Measurements from ENCODE around the gene HOMER3. TPM values are rescaled to one million over a fixed set of nuclear protein-coding genes. Genes with fewer than 3 reads are reported as not detected.
"Not testable (repeated sequence)": the region's sequence is repeated elsewhere in the genome, so short reads cannot be mapped to it uniquely, and the experiment has no call there.

HOMER3 gene
- total RNA-seq, 4 donors from 2014 or later: 8.1 to 82.0 (median 12.7) TPM

DNA sequence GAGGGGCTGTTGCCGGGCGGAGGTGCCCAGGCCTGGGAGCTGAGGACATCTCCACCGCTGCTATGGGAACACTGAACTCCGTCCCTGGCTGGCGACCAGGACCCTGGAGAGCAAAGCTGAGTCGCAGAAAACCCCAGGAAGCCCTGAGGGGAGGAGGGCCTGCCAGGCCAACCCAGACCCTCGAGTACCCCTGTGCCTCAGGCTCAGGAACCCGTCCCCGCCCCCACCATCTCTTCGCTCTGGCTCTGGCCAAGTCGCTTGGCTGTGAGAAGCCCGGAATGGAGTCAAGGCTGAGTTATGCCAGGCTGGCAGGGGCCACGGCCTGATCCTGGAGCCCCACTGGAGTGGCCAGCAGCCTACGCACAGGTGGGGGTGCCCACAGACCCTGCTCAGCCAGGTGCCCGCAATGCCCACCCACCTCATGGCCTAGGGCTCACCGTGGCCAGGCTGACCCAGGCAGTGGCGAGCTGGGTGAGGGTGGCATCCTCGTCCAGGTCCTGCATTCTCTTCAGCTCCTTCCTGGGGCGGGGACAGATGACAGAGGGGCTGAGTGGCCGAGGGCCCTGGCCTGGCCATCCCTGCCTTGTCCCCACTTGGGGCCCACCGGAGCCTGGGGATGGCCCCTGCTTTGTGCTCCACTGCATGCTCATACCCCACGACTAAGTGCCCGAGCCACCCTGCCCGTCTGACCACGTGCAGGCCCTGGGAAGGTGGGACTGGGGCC is 36.5 kb downstream of the HOMER3 start:
- Histone ChIP-seq H3K27ac (no peak overlapping the region), H3K4me1 (no peaks in the 10 kb centered on the region), H3K36me3 (peaks cover 0 to 16% (median 3%) of the 10 kb centered on the region in 4 donors), H3K9me3 (no peaks in the 10 kb centered on the region), H3K27me3 (no peaks in the 10 kb centered on the region), H3K4me3 (no peak overlapping the region)
- WGBS, 2 donors (ENCODE audit: low coverage in 1 of 2): 89% methylated on average over 21 of the region's 25 CpGs; no CpG with 5 or more reads in 1 of the 2 donors
- no peak for DNase-seq
- TF ChIP-seq POLR2A (IDR thresholded peaks at IDR 0.05): no peak
- TF ChIP-seq, protein P1, sequence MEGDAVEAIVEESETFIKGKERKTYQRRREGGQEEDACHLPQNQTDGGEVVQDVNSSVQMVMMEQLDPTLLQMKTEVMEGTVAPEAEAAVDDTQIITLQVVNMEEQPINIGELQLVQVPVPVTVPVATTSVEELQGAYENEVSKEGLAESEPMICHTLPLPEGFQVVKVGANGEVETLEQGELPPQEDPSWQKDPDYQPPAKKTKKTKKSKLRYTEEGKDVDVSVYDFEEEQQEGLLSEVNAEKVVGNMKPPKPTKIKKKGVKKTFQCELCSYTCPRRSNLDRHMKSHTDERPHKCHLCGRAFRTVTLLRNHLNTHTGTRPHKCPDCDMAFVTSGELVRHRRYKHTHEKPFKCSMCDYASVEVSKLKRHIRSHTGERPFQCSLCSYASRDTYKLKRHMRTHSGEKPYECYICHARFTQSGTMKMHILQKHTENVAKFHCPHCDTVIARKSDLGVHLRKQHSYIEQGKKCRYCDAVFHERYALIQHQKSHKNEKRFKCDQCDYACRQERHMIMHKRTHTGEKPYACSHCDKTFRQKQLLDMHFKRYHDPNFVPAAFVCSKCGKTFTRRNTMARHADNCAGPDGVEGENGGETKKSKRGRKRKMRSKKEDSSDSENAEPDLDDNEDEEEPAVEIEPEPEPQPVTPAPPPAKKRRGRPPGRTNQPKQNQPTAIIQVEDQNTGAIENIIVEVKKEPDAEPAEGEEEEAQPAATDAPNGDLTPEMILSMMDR (IDR thresholded peaks at IDR 0.05): no peak
- in situ Hi-C loops (cut with MboI; ENCODE audit: low pct_ligation_motif_present in 1 of 4, low pct_unique_long_range_greater_than_20kb in 1 of 4, low sequenced_read_pairs in 3 of 4): no loop called here
- intact Hi-C loops (cut with DNase I; ENCODE audit: low total_unique reads): no loop called here

DNA sequence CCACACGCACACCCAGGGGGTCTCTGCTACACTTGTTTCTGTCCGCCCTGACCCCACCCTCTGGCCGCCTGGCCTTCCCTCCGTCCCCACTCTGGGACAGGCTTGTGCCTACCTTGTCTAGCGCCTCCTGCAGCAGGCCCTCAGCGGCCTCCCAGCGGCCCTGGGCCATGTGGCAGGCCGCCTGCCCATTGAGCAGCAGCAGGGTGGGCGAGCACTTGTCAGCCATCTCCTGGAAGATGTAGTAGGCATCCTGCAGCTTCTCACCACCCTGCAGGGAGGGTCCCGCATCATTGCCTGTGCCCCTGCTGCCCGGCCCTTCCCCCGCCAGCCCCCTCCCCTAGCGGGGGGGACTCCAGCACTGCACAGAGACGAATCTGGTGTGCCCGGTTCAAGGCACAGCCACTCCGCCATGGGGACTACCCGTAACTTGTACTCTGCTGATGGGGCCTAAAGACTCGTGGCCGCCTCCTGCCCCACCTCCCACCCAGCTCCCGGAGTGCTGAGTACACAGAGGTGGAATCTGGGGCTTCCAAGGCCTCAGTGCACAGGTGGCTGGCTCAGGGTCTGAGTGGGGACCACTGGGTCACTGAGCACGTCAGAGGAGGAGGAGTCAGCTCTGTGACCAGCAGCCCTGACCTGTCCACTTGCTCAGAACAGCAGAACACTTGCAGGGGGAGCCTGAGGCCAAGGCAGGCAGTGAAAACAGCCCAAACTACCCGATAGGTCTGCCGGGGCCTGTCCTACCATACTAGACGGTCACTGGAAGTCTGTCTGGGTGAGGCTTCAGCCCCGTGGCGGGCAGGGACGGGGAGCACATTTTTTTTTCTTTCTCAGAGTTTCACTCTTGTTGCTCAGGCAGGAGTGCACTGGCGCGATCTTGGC is 37.6 kb downstream of the HOMER3 start:
- peaks cover 0 to 22% (median 3%) of the 10 kb centered on the region in 4 donors for H3K36me3 ChIP-seq
- H3K27me3 ChIP-seq: no peaks in the 10 kb centered on the region
- no peaks in the 10 kb centered on the region for H3K9me3 ChIP-seq
- H3K27ac ChIP-seq: no peak overlapping the region
- in situ Hi-C loops (cut with MboI; ENCODE audit: low pct_ligation_motif_present in 1 of 4, low pct_unique_long_range_greater_than_20kb in 1 of 4, low sequenced_read_pairs in 3 of 4) (no loop called here), intact Hi-C loops (cut with DNase I; ENCODE audit: low total_unique reads) (no loop called here)
- no peaks in the 10 kb centered on the region for H3K4me1 ChIP-seq
- H3K4me3 ChIP-seq: no peak overlapping the region
- TF ChIP-seq, protein P1 (IDR thresholded peaks at IDR 0.05): no peak
- no peak for TF ChIP-seq POLR2AphosphoS5 (IDR thresholded peaks at IDR 0.05)
- no peak for TF ChIP-seq EP300 (IDR thresholded peaks at IDR 0.05; ENCODE audit: low read depth)
- no peak for TF ChIP-seq POLR2A (IDR thresholded peaks at IDR 0.05)
- 90% methylated on average over 29 of the region's 29 CpGs; no CpG with 5 or more reads in 1 of the 2 donors for WGBS, 2 donors (ENCODE audit: low coverage in 1 of 2)
- DNase-seq: no peak

DNA sequence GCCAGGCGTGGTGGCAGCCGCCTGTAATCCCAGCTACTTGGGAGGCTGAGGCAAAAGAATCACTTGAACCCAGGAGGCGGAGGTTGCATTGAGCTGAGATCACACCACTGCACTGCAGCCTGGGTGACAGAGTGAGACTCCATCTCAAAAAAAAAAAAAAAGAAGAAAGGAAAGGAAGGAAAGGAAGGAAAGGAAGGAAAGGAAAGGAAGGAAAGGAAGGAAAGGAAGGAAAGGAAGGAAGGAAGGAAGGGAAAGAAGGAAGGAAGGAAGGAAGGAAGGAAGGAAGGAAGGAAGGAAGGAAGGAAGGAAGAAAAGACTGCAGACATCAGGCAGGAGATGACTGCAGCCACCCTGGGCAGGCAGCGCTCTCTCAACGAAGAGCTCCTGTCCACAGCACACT is 38.5 kb downstream of the HOMER3 start:
- intact Hi-C loops (cut with DNase I; ENCODE audit: low total_unique reads); H3K27me3 ChIP-seq; H3K27ac ChIP-seq; H3K4me1 ChIP-seq; H3K9me3 ChIP-seq; in situ Hi-C loops (cut with MboI; ENCODE audit: low pct_ligation_motif_present in 1 of 4, low pct_unique_long_range_greater_than_20kb in 1 of 4, low sequenced_read_pairs in 3 of 4); H3K4me3 ChIP-seq; DNase-seq: not testable (repeated sequence)
- WGBS, 2 donors (ENCODE audit: low coverage in 1 of 2): 97% methylated on average over 5 of the region's 5 CpGs; no CpG with 5 or more reads in 1 of the 2 donors
- H3K36me3 ChIP-seq: peaks cover 0 to 22% (median 3%) of the 10 kb centered on the region in 4 donors

DNA sequence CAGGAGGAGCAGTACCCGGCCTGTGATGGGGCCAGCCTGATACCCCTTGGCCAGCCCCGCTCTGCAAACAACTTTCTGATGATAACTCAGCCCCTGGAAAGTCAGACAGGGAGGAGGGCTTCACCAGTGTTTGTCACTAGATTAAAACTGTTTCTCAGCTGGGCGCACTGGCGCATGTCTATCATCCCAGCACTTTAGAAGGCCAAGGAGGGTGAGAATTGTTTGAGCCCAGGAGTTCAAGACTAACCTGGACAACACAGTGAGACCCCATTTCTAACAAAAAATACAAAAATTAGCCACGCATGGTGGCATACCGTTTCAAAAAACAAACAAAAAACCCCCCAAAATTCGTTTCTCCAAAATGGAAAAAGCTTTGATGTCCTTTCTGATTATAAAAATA is 39.5 kb downstream of the HOMER3 start:
- H3K36me3 ChIP-seq: peaks cover 0 to 22% (median 3%) of the 10 kb centered on the region in 4 donors
- no peak for TF ChIP-seq POLR2A (IDR thresholded peaks at IDR 0.05)
- intact Hi-C loops (cut with DNase I; ENCODE audit: low total_unique reads): no loop called here

More for the DNA sequence above, 39.5 kb downstream of the HOMER3 start:
- no peak for DNase-seq
- peaks cover 0 to under 1% (median 0%) of the 10 kb centered on the region in 4 donors for H3K4me1 ChIP-seq
- H3K9me3 ChIP-seq: no peaks in the 10 kb centered on the region
- H3K27ac ChIP-seq: no peak overlapping the region
- WGBS, 2 donors (ENCODE audit: low coverage in 1 of 2): 91 to 93% methylated on average over 3 to 7 of the region's 7 CpGs
- in situ Hi-C loops (cut with MboI; ENCODE audit: low pct_ligation_motif_present in 1 of 4, low pct_unique_long_range_greater_than_20kb in 1 of 4, low sequenced_read_pairs in 3 of 4): no loop called here
- H3K27me3 ChIP-seq: peaks cover 12% of the 10 kb centered on the region
- no peak overlapping the region for H3K4me3 ChIP-seq
